NK-92 (cell line): ENCODE data around the gene DHRSX.
"Not testable (repeated sequence)": the region's sequence is repeated elsewhere in the genome, so short reads cannot be mapped to it uniquely, and the experiment has no call there.

Experiments
- DNase-seq: peaks from one replicate; lab custom pipeline; 2025; ENCODE audit not compliant: unreplicated experiment; lab: John Stamatoyannopoulos, UW

Gene DHRSX

DNA sequence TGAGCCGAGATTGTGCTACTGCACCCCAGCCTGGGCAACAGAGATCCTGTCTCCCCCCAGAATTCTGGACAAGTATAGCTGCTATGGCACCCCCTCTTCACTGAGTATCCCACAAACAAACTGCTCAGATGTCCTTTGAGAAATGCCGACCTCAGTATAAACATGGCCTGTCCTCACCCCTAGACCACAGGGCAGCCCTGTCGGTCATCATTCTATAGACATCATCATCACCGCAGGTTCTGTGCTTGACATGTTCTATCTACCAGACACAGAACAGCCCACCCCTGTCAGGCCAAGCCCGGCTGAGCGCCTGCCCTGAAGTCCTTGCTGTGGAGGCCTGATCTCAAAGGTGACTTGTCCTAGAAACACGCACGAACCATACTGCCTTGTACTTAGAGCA lies 232.9 kb downstream of the DHRSX start:
- DNase-seq: no peak

DNA sequence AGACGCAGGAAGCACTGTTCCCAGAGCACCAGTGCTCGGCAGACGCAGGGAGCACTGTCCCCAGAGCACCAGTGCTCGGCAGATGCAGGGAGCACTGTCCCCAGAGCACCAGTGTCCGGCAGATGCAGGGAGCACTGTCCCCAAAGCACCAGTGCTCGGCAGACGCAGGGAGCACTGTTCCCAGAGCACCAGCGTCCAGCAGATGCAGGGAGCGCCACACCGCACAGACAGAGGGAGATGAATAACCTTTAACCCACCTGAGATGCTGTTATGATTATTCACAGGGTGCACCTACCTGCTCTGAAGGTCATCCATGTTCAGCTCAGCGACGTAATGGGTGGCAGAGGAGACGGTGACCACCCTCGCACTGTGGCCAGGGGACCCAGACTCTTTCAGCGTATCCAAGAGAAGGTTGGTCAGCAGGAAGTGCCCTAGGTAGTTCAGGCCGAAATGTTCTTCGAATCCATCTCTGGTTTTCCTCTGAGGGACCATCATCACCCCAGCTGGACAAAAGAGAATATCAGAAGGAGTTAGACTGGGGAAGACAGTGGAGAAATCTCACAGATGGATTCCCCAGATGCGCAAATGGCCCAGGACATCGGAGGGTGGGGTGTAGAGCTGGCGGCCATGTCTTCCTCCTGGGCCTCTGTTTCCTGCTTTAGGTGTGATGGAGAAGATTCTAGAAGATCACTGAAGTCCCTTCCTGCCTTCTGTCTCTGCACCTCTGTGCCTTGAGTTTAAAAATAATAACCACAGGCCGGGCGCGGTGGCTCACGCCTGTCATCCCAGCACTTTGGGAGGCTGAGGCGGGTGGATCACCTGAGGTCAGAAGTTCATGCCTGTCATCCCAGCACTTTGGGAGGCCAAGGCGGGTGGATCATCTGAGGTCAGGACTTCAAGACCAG lies 234.1 kb downstream of the DHRSX start:
- DNase-seq: no peak

DNA sequence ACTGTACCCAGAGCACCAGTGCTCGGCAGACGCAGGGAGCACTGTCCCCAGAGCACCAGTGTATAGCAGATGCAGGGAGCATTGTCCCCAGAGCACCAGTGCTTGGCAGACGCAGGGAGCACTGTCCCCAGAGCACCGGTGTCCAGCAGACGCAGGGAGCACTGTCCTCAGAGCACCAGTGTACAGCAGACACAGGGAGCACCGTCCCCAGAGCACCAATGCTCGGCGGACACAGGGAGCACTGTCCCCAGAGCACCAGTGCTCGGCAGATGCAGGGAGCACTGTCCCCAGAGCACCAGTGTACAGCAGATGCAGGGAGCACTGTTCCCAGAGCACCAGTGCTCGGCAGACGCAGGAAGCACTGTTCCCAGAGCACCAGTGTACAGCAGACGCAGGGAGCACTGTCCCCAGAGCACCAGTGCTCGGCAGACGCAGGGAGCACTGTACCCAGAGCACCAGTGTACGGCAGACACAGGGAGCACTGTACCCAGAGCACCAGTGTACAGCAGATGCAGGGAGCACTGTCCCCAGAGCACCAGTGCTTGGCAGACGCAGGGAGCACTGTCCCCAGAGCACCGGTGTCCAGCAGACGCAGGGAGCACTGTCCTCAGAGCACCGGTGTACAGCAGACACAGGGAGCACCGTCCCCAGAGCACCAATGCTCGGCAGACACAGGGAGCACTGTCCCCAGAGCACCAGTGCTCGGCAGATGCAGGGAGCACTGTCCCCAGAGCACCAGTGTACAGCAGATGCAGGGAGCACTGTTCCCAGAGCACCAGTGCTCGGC lies 234.9 kb downstream of the DHRSX start:
- not testable (repeated sequence) for DNase-seq

DNA sequence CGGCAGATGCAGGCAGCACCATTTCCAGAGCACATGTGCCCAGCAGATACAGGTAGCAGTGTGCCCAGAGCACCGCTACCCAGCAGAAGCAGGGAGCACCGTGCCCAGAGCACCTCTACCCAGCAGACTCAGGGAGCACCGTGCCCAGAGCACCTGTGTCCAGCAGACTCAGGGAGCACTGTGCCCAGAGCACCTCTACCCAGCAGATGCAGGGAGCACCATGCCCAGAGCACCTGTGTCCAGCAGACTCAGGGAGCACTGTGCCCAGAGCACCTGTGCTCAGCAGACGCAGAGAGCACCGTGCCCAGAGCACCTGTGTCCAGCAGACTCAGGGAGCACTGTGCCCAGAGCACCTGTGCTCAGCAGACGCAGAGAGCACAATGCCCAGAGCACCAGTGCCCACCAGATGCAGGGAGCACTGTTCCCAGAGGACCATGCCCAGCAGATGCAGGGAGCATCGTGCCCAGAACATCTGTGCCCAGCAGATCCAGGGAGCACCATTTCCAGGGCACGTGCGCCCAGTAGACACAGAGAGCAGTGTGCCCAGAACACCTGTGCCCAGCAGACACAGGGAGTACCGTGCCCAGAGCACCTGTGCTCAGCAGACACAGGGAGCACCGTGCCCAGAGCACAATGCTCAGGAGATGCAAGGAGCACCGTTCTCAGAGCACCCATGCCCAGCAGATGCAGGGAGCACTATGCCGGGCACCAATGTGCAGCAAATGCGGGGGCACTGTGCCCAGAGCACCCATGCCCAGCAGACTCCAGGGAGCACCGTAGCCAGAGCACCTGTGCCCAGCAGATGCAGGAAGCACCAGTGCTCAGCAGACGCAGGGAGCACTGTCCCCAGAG lies 236.4 kb downstream of the DHRSX start:
- DNase-seq: no peak

DNA sequence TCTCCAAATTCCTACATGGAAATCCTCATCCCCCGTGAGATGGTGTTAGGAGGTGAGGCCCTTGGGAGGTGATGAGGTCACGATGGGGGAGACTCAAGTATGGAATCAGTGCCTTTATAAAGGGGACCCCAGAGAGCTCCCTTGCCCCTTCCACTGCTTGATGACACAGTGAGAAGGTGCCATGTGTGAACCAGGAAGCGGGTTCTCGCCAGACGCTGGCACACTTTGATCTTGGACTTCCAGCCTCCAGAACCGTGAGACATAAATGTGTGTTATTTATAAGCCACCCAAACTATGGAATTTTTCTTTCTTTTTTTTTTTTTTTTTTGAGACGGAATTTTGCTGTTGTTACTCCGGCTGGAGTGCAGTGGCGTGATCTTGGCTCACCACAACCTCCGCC lies 237.6 kb downstream of the DHRSX start:
- no peak for DNase-seq

DNA sequence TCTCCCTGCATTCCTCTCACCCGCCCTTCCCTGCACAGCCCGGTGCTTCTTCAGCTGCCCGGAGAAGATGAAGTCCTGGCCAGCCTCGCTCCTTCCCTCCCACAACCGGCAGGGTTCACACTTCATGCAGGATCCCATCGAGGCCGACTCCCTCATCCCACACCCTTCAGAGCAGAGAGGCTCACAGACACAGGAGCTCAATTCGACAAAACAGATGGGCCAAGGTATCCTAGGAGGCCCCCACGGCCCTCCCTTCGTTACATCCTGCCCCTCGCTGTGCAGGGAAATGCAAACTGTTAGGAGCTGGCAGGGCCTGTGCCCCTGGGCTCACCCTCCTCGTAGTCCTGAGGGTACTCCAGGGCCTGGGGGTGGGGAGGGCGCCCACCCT lies 238.1 kb downstream of the DHRSX start:
- DNase-seq: no peak

DNA sequence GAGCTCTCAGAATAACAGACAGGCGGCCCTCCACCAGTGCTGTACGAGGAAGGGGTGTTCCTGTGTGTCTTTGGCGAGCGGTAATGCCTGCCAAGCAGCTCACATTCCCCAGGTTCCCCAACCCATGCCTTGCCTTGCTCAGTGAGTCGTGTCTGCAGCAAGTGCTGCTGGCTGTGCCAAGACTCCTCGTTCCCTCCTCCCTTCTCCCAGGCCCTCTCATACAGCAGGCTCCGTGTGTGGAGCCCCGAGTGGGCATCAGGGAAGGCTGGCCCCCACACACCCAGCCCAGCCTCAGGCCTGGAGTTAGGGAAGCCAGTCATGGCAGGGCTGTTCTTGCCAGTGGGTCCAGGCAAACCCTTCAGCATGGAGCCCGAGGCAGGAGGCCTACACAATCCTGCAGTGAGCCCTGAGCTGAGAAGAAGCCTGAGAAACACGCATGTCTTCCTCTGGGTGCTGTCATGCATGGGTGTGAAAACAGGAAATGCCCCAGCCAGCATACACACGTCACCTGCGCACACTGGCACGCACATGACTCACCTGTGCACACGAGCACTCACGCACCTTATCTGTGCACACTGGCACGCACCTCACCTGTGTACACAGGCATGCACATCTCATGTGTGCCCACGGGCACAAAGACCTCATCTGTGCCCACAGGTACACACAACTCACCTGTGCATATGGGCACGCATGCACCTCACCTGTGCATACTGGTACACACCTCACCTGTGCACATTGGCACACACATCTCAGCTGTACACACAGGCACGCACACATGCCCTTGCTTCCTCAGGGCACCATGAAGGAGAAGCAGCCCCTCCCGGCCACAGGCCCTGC lies 238.7 kb downstream of the DHRSX start:
- no peak for DNase-seq

DNA sequence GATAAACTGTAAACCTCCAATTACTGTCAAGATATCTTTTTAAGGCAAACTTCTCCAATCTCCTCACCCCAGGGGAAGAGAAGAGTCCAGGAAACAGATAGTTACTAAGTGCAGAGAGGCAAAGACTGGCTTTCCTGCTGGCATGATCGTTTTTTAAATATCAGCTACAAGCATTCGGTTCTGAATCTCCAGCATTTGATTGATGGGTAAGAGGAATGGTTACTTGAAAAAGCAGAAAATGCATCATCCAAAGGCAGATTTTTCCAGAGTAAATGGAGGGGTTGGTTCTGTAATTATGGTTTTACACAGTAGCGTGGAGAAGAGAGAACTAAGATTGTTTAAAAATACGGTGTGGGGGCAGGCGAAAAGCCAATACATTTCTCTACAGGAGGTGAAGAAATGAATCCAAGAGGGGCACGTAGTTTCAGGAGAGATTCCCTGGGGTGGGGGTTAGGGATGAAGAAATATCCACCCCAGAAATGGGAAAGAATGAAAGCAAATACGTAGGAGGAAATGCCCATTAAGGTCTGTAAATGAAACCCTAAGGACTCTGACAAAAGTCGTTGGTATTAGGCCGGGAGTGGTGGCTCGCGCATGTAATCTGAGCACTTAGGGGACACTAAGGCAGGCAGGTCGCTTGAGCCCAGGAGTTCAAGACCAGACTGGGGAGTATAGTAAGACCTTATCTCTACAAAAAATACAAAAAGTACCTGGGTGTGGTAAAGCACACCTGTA lies 248.3 kb downstream of the DHRSX start:
- DNase-seq: no peak

DNA sequence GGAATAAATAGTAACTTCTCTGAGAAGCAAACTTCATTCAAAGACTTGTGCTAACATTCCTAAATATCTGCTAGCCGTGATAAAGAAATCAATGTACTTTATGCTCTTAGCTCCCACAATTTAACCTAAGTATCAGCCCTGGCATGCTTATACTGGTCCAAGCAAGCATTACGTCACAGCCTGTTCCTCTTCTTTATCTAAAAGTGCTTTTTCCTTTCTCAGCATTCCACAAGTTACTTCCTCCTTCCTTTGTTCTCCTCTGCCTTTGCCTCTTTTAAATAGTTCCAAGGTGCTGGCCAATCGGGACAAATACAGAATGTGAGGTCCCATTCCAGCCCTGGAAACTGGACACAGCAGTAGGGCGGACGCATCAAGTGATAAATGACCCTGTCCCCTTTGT lies 249.6 kb downstream of the DHRSX start:
- no peak for DNase-seq

DNA sequence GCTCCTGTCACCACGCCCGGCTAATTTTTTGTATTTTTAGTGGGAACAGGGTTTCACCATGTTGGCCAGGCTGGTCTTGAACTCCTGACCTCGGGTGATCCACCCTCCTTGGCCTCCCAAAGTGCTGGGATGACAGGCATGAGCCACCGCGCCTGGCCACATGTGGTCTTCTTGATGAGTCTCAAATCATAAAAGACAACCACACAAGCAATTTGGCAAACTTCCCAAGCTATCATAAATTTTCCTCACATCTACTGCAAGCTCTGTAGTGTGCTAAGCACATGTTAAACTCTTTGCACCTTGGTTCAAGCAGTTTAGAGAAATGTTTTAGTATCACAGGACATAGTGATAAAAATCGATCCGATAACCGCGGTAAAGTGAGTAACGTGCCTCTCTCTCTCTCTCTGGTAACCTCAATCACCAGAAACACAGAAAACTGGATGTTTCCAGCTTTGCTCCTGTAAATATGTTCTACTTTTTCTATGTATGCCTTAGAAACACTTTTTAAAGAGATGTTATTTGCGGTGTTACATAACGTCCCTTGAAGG lies 256.8 kb downstream of the DHRSX start:
- no peak for DNase-seq

DNA sequence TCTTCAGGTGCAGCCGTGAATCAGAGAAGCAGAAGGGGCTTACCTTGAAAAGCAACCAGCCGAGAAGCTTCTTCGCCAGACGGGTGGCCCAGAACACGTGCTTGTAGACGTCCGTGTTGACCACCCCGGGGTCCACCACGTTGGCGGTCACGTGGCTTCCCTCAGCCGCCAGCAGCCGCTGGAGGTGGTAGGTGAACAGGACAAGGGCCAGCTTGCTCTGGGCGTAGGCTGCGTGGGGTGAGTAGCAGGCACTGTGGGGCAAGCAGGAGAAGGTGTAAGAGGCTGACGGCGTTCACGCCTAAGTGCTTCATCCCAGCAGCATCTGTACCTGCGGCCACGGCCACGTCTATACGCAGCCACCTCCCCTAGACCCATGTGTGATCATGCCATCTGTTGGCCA lies 257.8 kb downstream of the DHRSX start:
- DNase-seq: no peak

DNA sequence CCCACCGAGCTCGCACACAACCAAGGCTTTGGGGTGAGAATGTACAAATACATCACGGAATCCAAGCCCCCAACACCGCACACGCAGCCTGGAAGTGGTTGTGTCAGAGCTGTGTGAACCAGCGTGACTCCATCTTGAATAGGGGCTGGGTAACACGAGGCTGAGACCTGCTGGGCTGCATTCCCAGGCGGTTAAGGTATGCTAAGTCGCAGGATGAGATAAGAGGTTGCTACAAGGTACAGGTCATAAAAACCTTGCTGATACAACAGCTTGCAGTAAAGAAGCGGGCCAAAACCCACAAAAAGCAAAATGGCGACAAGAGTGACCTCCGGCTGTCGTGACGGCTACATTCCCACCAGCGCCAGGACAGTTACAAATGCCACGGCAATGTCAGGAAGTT lies 258.4 kb downstream of the DHRSX start:
- DNase-seq: no peak

DNA sequence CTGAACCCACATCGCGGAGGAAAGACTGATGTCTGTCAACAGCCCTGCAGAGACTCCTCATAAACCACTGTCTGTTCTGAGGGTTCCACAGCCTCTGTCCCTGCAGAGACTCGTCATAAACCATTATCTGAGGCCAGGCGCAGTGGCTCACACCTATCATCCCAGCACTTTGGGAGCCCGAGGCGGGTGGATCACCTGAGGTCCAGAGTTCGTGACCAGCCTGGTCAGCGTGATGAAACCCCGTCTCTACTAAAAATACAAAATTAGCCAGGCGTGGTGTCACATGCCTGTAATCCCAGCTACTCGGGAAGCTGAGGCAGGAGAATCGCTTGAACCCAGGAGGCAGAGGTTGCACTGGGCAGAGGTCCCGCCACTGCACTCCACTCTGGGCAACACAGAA lies 259.3 kb downstream of the DHRSX start:
- DNase-seq: not testable (repeated sequence)

DNA sequence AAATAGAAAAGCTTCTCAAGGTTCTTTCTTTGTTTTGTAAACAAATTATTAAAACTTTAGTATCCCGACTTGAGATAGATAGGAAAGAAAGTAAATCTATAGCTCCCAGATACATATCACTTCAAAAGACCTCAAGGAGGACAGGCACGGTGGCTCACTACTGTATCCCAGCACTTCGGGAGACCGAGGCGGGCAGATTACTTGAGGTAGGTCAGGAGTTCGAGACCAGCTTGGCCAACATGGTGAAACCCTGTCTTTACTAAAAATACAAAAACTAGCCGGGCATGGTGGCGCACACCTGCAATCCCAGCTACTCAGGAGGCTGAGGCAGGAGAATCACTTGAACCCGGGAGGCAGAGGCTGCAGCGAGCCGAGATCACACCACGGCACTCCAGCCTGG lies 260.0 kb downstream of the DHRSX start:
- DNase-seq: not testable (repeated sequence)

DNA sequence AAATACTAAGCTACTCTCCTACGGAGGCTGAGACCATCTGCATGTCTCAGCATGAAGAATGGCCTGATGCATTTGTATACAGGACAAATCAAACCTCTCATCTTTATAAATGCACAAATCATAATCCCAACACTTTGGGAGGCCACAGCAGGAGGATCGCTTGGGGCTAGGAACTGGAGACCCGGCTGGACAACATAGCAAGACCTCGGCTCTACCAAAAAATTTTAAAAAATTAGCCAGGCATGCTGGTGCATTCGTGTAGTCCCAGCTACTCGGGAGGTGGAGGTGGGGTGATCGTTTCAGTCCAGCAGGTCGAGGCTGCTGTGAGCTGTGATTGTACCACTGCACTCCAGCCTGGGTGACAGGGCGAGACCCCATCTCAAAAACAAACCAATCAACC lies 262.8 kb downstream of the DHRSX start:
- DNase-seq: no peak

DNA sequence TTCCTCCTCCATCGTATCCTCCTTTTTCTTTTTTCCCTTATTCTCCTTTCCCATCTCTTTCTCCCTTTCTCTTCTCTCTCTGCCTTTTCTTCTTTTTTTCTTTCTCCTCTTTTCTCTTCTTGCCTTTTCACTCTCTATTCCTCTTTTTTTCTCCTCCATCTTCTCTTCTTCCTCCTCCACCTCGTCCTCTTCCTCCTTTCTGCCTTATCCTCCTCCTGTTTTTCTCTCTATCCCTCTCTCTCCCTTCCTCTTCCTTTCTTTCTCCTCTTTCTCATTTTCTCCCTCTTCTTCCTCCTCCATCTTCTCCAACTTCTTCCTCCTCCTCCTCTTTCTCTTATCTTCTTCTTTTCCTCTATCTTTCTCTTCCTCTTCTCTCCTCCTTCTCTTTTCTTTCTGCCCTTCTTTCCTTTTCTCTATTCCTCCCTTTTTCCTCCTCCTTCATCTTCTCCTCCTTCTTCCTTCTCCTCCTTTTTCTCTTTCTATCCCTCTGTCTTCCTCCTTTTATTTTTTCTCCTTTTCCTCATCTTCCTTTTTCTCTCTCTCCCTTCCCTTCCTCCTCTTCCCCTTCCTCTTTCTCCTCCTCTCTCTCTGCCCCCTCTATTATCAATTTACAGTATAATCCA lies 269.1 kb downstream of the DHRSX start:
- DNase-seq: no peak

DNA sequence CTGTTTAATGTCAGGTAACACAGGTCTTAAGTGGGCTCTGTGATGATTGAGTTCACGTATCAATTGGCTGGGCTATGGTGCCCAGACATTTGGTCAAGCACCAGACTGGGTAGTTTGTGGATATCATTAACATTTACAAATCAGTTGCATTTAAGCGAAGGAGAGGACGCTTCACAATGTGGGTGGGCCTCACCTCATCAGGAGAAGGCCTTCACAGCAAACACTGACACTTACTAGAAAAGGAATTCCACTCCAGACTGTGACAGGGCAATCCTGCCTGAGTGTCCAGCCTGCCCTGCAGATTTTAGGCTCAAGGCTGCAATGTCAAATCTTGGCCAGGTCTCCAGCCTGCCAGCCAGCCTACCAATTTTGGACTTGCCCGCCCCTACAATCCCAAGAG lies 270.3 kb downstream of the DHRSX start:
- no peak for DNase-seq

DNA sequence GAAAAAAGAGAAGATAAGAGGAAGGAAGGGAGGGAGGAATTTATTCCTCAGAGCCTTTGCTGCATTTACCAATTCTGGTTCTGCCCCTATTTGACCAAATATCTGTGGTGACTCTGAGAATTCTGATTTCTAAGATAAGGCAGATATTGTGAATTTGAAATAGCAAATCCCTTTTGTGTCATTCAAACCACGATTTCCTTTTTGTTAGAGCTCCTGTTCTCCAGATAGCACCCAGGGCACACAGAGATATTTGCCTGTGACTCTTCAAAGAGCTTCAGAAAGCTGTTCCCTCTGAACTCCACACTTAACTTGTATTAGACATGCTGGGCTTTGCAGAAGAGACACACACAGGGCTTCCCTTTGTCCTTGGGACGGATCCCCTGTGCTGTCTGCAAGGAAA lies 272.2 kb downstream of the DHRSX start:
- DNase-seq: no peak
